Fibroblast of skin of right quadriceps (primary cell): Measurements from ENCODE around the gene MED20.

Experiments
- DNase-seq: peaks from one replicate; pipeline ENCODE4 v3.0.0-alpha.2; 2013

Gene MED20

GRCh38 chr6:41940759-41941279 lies 19.9 kb upstream of the MED20 start:
- peak; percentile 34 for DNase-seq

GRCh38 chr6:41939848-41940758 lies 19.2 kb upstream of the MED20 start:
- peak; percentile 79 for DNase-seq

GRCh38 chr6:41939176-41939847 lies 18.4 kb upstream of the MED20 start:
- peak; percentile 57 for DNase-seq

GRCh38 chr6:41938590-41939175 lies 17.7 kb upstream of the MED20 start:
- no peak for DNase-seq

- DNase-seq, result no peak
Measured at GRCh38 chr6:41937861-41938574, 17.1 kb upstream of the MED20 start.

GRCh38 chr6:41937472-41937860 lies 16.5 kb upstream of the MED20 start:
- DNase-seq, result no peak

- peak; percentile 76 for DNase-seq
Measured at GRCh38 chr6:41936073-41936837, 15.3 kb upstream of the MED20 start.

GRCh38 chr6:41935685-41936072 lies 14.7 kb upstream of the MED20 start:
- no peak for DNase-seq

GRCh38 chr6:41935193-41935574 lies 14.2 kb upstream of the MED20 start:
- DNase-seq, result no peak

- no peak for DNase-seq
Measured at GRCh38 chr6:41934278-41935192, 13.6 kb upstream of the MED20 start.

GRCh38 chr6:41932378-41932777 lies 11.4 kb upstream of the MED20 start:
- DNase-seq, result no peak

GRCh38 chr6:41931792-41932191 lies 10.9 kb upstream of the MED20 start:
- no peak for DNase-seq

GRCh38 chr6:41929924-41930323 lies 9.0 kb upstream of the MED20 start:
- DNase-seq, result no peak

- DNase-seq, result no peak
Measured at GRCh38 chr6:41927253-41927652, 6.3 kb upstream of the MED20 start.

- DNase-seq, result no peak
Measured at GRCh38 chr6:41922154-41922553, 1.2 kb upstream of the MED20 start.

GRCh38 chr6:41921712-41921998 lies 716 bp upstream of the MED20 start:
- no peak for DNase-seq

GRCh38 chr6:41917528-41917927 lies 3.4 kb downstream of the MED20 start:
- DNase-seq, result peak; percentile 94

- no peak for DNase-seq
Measured at GRCh38 chr6:41914869-41915530, 5.9 kb downstream of the MED20 start.

GRCh38 chr6:41914343-41914742 lies 6.6 kb downstream of the MED20 start:
- no peak for DNase-seq

- DNase-seq, result no peak
Measured at GRCh38 chr6:41909727-41910126, 11.2 kb downstream of the MED20 start.
